Activated naive CD8-positive, alpha-beta T cell treated with anti-CD3 and anti-CD28 coated beads for 36 hours (primary cell): ENCODE results near the gene PAX3. TPM values are rescaled to one million over a fixed set of nuclear protein-coding genes. Genes with fewer than 3 reads are reported as not detected.

Experiments
- DNase-seq: peaks from one replicate; pipeline ENCODE4 v3.0.0; 2021
- H3K27ac Mint-ChIP-seq: one replicate; pipeline ENCODE4 v1.8.0; 2022; ENCODE audit warnings: mild to moderate bottlenecking, moderate library complexity, mixed read lengths
- H3K27me3 Mint-ChIP-seq: one replicate; pipeline ENCODE4 v1.8.0; 2022; ENCODE audit warnings: mild to moderate bottlenecking, mixed read lengths
- H3K36me3 Mint-ChIP-seq: one replicate; pipeline ENCODE4 v1.8.0; 2021; ENCODE audit warnings: mild to moderate bottlenecking, mixed read lengths
- H3K4me1 Mint-ChIP-seq: one replicate; pipeline ENCODE4 v1.8.0; 2021; ENCODE audit warnings: mixed read lengths
- H3K4me3 Mint-ChIP-seq: one replicate; pipeline ENCODE4 v1.8.0; 2022; ENCODE audit warnings: mild to moderate bottlenecking, moderate library complexity, mixed read lengths
- H3K9me3 Mint-ChIP-seq: one replicate; pipeline ENCODE4 v1.8.0; 2022; ENCODE audit warnings: mixed read lengths
- total RNA-seq, 2 experiments: library from RNA; stranded (reverse); gene quantifications; one replicate each; pipeline ENCODE4 v1.2.3, GENCODE V29; 2021

Gene PAX3
- total RNA-seq, 2 experiments from 2014 or later = not detected

- Mint-ChIP-seq H3K4me1 (peaks cover 20% of the 10 kb centered on the region), H3K4me3 (peak overlapping the region; percentile 42), H3K27ac (no peak overlapping the region), H3K9me3 (peaks cover 7% of the 10 kb centered on the region), H3K27me3 (peaks cover 100% of the 10 kb centered on the region), H3K36me3 (peaks cover 7% of the 10 kb centered on the region)
- DNase-seq = no peak
These were observed 3.3 kb downstream of the PAX3 start for GRCh38 chr2:222295368-222296062.

GRCh38 chr2:222294996-222295367, 3.8 kb downstream of the PAX3 start:
- Mint-ChIP-seq H3K36me3 (peaks cover 7% of the 10 kb centered on the region), H3K9me3 (peaks cover 7% of the 10 kb centered on the region), H3K27ac (no peak overlapping the region), H3K4me3 (peak overlapping the region; percentile 42), H3K27me3 (peaks cover 100% of the 10 kb centered on the region), H3K4me1 (peaks cover 20% of the 10 kb centered on the region)
- no peak for DNase-seq

- H3K36me3 Mint-ChIP-seq = peaks cover 3% of the 10 kb centered on the region
- H3K4me3 Mint-ChIP-seq = no peak overlapping the region
- no peak for DNase-seq
- H3K27ac Mint-ChIP-seq = no peak overlapping the region
- H3K27me3 Mint-ChIP-seq = peaks cover 100% of the 10 kb centered on the region
- peaks cover 20% of the 10 kb centered on the region for H3K4me1 Mint-ChIP-seq
- H3K9me3 Mint-ChIP-seq = peaks cover 3% of the 10 kb centered on the region
These were observed 4.9 kb downstream of the PAX3 start for GRCh38 chr2:222293660-222294630.

- DNase-seq = no peak
- Mint-ChIP-seq H3K27ac (no peak overlapping the region), H3K9me3 (peaks cover 3% of the 10 kb centered on the region), H3K4me1 (peaks cover 19% of the 10 kb centered on the region), H3K27me3 (peaks cover 100% of the 10 kb centered on the region), H3K36me3 (peaks cover 2% of the 10 kb centered on the region), H3K4me3 (no peak overlapping the region)
These were observed 6.4 kb downstream of the PAX3 start for GRCh38 chr2:222292149-222293134.

GRCh38 chr2:222291485-222291841, 7.3 kb downstream of the PAX3 start:
- H3K9me3 Mint-ChIP-seq = no peaks in the 10 kb centered on the region
- H3K27ac Mint-ChIP-seq = no peak overlapping the region
- no peaks in the 10 kb centered on the region for H3K36me3 Mint-ChIP-seq
- H3K4me1 Mint-ChIP-seq = peaks cover 14% of the 10 kb centered on the region
- no peak overlapping the region for H3K4me3 Mint-ChIP-seq
- DNase-seq = no peak
- H3K27me3 Mint-ChIP-seq = peaks cover 100% of the 10 kb centered on the region

GRCh38 chr2:222290736-222291484, 7.9 kb downstream of the PAX3 start:
- H3K4me1 Mint-ChIP-seq = peaks cover 11% of the 10 kb centered on the region
- no peaks in the 10 kb centered on the region for H3K36me3 Mint-ChIP-seq
- no peak overlapping the region for H3K27ac Mint-ChIP-seq
- no peak overlapping the region for H3K4me3 Mint-ChIP-seq
- H3K27me3 Mint-ChIP-seq = peaks cover 96% of the 10 kb centered on the region
- H3K9me3 Mint-ChIP-seq = no peaks in the 10 kb centered on the region
- no peak for DNase-seq

- Mint-ChIP-seq H3K4me1 (peaks cover 11% of the 10 kb centered on the region), H3K27me3 (peaks cover 92% of the 10 kb centered on the region), H3K4me3 (no peak overlapping the region), H3K9me3 (no peaks in the 10 kb centered on the region), H3K27ac (no peak overlapping the region), H3K36me3 (no peaks in the 10 kb centered on the region)
- no peak for DNase-seq
These were observed 8.4 kb downstream of the PAX3 start for GRCh38 chr2:222290401-222290735.

- Mint-ChIP-seq H3K36me3 (no peaks in the 10 kb centered on the region), H3K4me3 (no peak overlapping the region), H3K27ac (no peak overlapping the region), H3K4me1 (peaks cover 6% of the 10 kb centered on the region), H3K9me3 (no peaks in the 10 kb centered on the region), H3K27me3 (peaks cover 88% of the 10 kb centered on the region)
- no peak for DNase-seq
These were observed 9.3 kb downstream of the PAX3 start for GRCh38 chr2:222289278-222290160.

GRCh38 chr2:222288590-222289277, 10.1 kb downstream of the PAX3 start:
- H3K27me3 Mint-ChIP-seq = peaks cover 81% of the 10 kb centered on the region
- no peak overlapping the region for H3K27ac Mint-ChIP-seq
- H3K9me3 Mint-ChIP-seq = no peaks in the 10 kb centered on the region
- H3K36me3 Mint-ChIP-seq = no peaks in the 10 kb centered on the region
- no peak overlapping the region for H3K4me3 Mint-ChIP-seq
- DNase-seq = no peak
- peaks cover 4% of the 10 kb centered on the region for H3K4me1 Mint-ChIP-seq

GRCh38 chr2:222287862-222288479, 10.8 kb downstream of the PAX3 start:
- no peaks in the 10 kb centered on the region for H3K9me3 Mint-ChIP-seq

GRCh38 chr2:222284466-222284865, 14.3 kb downstream of the PAX3 start:
- H3K27ac Mint-ChIP-seq = no peak overlapping the region
- no peak overlapping the region for H3K4me3 Mint-ChIP-seq
- H3K27me3 Mint-ChIP-seq = peaks cover 51% of the 10 kb centered on the region

More at GRCh38 chr2:222287862-222288479, 10.8 kb downstream of the PAX3 start:
- Mint-ChIP-seq H3K4me1 (peaks cover 4% of the 10 kb centered on the region), H3K36me3 (no peaks in the 10 kb centered on the region), H3K27ac (no peak overlapping the region), H3K27me3 (peaks cover 73% of the 10 kb centered on the region), H3K4me3 (no peak overlapping the region)
- no peak for DNase-seq

GRCh38 chr2:222283634-222284033, 15.2 kb downstream of the PAX3 start:
- Mint-ChIP-seq H3K4me1 (no peaks in the 10 kb centered on the region), H3K36me3 (no peaks in the 10 kb centered on the region), H3K4me3 (no peak overlapping the region), H3K27ac (no peak overlapping the region), H3K9me3 (peaks cover 1% of the 10 kb centered on the region), H3K27me3 (peaks cover 42% of the 10 kb centered on the region)
- DNase-seq = no peak

More at GRCh38 chr2:222284466-222284865, 14.3 kb downstream of the PAX3 start:
- Mint-ChIP-seq H3K4me1 (no peaks in the 10 kb centered on the region), H3K36me3 (no peaks in the 10 kb centered on the region), H3K9me3 (peaks cover 1% of the 10 kb centered on the region)
- DNase-seq = no peak

- DNase-seq = no peak
- Mint-ChIP-seq H3K27ac (no peak overlapping the region), H3K27me3 (peaks cover 21% of the 10 kb centered on the region), H3K36me3 (no peaks in the 10 kb centered on the region), H3K9me3 (peaks cover 1% of the 10 kb centered on the region), H3K4me1 (no peaks in the 10 kb centered on the region), H3K4me3 (no peak overlapping the region)
These were observed 17.3 kb downstream of the PAX3 start for GRCh38 chr2:222281506-222281905.
